GM12878 (cell line): ENCODE data around the gene DMD. TPM values are rescaled to one million over a fixed set of nuclear protein-coding genes. Genes with fewer than 3 reads are reported as not detected.

Source experiments
- CTCF ChIP-seq, 3 experiments: IDR thresholded peaks in 2 of 3; conservative IDR thresholded peaks in 1 of 3; 2 replicates each; pipeline ENCODE4 v1.5.1; 2011; ENCODE audit warnings: low read depth in 3 of 3, low read length in 3 of 3, mild to moderate bottlenecking in 3 of 3, control low read depth in 2 of 3, moderate library complexity in 2 of 3, inconsistent platforms in 1 of 3, mixed read lengths in 1 of 3; ENCODE audit not compliant: control insufficient read depth in 2 of 3, insufficient read depth in 1 of 3; ENCODE audit errors: extremely low read depth in 1 of 3
- NR2C2 ChIP-seq: IDR thresholded peaks from 2 replicates; pipeline ENCODE4 v1.6.1; 2011; ENCODE audit warnings: borderline replicate concordance, low read depth; ENCODE audit not compliant: control insufficient read depth, insufficient read length
- RUNX3 ChIP-seq: IDR thresholded peaks from 2 replicates; pipeline ENCODE4 v1.6.1; 2012; ENCODE audit warnings: low read length, inconsistent platforms
- polyA plus RNA-seq, 11 experiments: library from polyadenylated mRNA; depleted of rRNA in 4 of 11; unstranded in 6 of 11; stranded (reverse) in 5 of 11; fragments of >200 nt; fragmentation: Nextera tagmentation in 4 of 11; fragmentation: Illumina TruSeq in 1 of 11; extraction: Ambion mirVana in 4 of 11; extraction: Trizol in 1 of 11; gene quantifications; 1 replicate in 1 of 11; 2 replicates in 10 of 11; pipeline versions ENCODE4 v1.2.1 to v1.2.3, GENCODE V29; 2011 to 2016; ENCODE audit warnings: inconsistent platforms in 2 of 11, missing spikeins in 2 of 11, low read depth in 1 of 11
- total RNA-seq, 4 experiments: library from RNA; depleted of rRNA in 3 of 4; stranded (reverse); fragments of >200 nt in 3 of 4; fragmentation: Illumina TruSeq in 1 of 4; extraction: Trizol in 1 of 4; gene quantifications; 2 replicates each; pipeline versions ENCODE4 v1.2.1 to v1.2.3, GENCODE V29; 2013 to 2021
- TF ChIP-seq, protein P1 (sequence below): fragments of 450-650 bp; IDR thresholded peaks from 2 replicates; pipeline ENCODE4 v1.6.1; 2017; ENCODE audit warnings: mild to moderate bottlenecking, moderate library complexity
- TF ChIP-seq, protein P2 (sequence below): fragments of 450-650 bp; formaldehyde crosslinking; IDR thresholded peaks from 2 replicates; pipeline ENCODE4 v1.5.0; 2022; ENCODE audit warnings: mild to moderate bottlenecking, missing genetic modification characterization

Gene DMD
- total and polyA plus RNA-seq, 10 of the 15 experiments (the other 5 are each of a cell fraction or from before 2014, with no cell fraction given) = 1.4 to 24.3 (median 4.3) TPM

DNA sequence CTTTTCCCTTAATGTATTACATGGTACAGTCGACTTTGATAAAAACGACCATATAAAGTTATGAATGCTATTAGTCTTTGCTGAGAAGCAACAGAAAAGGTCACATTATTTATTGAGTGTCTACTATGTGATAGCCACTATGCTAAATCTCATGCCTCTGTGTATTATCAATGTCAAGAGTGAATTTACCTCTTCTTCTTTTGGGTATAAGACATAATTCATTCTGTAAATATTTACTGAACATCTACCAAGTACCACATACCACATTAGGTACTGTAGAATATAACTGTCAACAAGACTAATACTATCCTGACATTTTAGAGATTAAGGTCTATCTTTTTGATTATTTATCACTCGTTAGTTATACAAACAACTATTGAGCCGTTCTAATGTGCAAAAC, 1870.8 kb downstream of the DMD start (continued):
- TF ChIP-seq, protein P1, sequence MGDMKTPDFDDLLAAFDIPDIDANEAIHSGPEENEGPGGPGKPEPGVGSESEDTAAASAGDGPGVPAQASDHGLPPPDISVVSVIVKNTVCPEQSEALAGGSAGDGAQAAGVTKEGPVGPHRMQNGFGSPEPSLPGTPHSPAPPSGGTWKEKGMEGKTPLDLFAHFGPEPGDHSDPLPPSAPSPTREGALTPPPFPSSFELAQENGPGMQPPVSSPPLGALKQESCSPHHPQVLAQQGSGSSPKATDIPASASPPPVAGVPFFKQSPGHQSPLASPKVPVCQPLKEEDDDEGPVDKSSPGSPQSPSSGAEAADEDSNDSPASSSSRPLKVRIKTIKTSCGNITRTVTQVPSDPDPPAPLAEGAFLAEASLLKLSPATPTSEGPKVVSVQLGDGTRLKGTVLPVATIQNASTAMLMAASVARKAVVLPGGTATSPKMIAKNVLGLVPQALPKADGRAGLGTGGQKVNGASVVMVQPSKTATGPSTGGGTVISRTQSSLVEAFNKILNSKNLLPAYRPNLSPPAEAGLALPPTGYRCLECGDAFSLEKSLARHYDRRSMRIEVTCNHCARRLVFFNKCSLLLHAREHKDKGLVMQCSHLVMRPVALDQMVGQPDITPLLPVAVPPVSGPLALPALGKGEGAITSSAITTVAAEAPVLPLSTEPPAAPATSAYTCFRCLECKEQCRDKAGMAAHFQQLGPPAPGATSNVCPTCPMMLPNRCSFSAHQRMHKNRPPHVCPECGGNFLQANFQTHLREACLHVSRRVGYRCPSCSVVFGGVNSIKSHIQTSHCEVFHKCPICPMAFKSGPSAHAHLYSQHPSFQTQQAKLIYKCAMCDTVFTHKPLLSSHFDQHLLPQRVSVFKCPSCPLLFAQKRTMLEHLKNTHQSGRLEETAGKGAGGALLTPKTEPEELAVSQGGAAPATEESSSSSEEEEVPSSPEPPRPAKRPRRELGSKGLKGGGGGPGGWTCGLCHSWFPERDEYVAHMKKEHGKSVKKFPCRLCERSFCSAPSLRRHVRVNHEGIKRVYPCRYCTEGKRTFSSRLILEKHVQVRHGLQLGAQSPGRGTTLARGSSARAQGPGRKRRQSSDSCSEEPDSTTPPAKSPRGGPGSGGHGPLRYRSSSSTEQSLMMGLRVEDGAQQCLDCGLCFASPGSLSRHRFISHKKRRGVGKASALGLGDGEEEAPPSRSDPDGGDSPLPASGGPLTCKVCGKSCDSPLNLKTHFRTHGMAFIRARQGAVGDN = no peak
- TF ChIP-seq RUNX3 (no peak), CTCF (IDR thresholded peaks at IDR 0.05 in 2 of 3, conservative IDR thresholded peaks at IDR 0.05 in 1 of 3; ENCODE audit: control insufficient read depth in 2 of 3, extremely low read depth in 1 of 3, insufficient read depth in 1 of 3, low read depth in 3 of 3, low read length in 3 of 3) (no peak), NR2C2 (no peak)
- TF ChIP-seq, protein P2, sequence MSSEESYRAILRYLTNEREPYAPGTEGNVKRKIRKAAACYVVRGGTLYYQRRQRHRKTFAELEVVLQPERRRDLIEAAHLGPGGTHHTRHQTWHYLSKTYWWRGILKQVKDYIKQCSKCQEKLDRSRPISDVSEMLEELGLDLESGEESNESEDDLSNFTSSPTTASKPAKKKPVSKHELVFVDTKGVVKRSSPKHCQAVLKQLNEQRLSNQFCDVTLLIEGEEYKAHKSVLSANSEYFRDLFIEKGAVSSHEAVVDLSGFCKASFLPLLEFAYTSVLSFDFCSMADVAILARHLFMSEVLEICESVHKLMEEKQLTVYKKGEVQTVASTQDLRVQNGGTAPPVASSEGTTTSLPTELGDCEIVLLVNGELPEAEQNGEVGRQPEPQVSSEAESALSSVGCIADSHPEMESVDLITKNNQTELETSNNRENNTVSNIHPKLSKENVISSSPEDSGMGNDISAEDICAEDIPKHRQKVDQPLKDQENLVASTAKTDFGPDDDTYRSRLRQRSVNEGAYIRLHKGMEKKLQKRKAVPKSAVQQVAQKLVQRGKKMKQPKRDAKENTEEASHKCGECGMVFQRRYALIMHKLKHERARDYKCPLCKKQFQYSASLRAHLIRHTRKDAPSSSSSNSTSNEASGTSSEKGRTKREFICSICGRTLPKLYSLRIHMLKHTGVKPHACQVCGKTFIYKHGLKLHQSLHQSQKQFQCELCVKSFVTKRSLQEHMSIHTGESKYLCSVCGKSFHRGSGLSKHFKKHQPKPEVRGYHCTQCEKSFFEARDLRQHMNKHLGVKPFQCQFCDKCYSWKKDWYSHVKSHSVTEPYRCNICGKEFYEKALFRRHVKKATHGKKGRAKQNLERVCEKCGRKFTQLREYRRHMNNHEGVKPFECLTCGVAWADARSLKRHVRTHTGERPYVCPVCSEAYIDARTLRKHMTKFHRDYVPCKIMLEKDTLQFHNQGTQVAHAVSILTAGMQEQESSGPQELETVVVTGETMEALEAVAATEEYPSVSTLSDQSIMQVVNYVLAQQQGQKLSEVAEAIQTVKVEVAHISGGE (CRISPR knock-in tag) = no peak
